NCI-H69 (cell line): Measurements from ENCODE around the gene AGAP3.

Experiments used
- DNase-seq: peaks from one replicate; lab custom pipeline; 2025; lab: John Stamatoyannopoulos, UW

The AGAP3 gene

DNA sequence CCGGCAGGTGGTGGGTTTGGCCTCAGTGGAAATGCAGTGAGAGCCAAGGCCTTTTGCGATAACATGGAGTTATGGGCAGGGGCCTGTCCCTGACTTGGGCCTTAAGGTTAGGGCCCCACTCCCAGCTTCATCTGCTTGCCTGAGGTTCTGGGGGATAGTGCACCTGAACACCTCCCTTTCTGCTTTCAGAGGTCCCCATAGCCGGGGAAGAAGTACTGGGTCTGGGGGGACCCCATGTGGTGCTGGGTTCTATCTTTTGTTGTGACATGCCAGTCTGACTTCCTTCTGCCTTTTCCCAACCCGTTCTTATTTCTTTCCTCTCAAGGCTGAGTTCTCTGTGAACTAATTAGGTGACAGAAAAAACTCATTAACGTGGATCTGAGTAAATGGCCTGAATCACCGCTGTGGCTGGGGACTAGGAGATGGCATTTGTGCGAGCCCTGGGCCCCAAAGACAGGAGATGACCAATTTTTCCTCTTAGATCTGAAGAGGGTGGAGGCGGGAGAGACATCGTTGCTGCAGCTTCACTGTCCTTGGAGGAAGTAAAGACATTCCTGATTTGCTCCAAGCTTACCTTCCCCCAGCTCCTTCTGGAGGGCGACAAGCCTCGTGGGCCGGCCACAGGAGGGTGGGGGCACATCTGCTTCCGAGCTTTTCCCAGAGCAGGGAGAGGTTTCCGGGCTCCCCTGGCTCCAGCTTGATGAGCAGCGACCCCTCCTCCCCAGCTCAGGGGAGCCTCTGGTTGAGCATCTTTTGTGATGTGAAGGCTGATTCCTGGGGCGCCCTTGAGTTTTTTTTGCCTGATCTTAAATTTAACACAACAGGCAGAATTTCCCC lies 2.0 kb downstream of the AGAP3 start:
- DNase-seq = peak; percentile 44

DNA sequence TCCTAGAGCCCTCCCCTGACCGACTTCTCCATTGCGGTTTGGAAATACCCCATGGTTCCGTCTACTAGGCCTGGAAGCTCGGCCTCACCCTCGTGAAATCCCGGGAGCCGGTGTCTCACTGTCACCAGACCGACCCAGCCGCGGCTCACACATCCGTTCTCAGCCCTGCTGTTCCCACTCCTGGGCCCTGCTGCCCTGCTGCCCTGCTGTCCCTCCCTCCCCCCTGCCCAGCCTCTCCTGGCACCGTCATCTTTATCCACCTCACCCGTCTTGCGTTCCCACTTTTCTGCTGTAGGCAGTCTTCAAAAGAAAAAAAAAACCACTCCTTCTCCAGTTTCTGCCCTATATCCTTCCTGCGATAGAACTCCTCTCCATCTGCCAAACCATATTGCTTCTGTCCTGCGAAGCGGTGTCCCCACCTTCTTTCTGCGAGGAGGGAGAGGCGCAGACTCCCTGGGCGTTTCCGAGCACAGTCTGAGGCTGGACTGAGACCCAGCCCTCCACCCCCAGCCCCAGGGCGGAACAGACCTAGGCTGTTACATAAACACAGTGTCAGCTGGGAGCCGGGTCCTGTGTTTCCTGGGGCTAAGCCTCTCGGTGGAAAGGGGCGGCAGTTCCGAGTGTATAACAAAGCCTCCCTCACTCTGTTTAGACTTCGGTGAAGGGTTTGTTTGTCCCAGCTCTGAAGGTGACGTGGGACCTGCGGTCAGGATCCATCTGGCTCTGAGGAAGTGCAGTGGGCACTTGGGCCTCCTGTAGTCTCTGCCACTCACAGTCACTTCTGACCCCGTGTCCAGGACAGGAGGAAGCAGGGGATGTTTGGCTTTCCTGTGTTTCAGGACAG lies 2.8 kb downstream of the AGAP3 start:
- peak; percentile 90 for DNase-seq

DNA sequence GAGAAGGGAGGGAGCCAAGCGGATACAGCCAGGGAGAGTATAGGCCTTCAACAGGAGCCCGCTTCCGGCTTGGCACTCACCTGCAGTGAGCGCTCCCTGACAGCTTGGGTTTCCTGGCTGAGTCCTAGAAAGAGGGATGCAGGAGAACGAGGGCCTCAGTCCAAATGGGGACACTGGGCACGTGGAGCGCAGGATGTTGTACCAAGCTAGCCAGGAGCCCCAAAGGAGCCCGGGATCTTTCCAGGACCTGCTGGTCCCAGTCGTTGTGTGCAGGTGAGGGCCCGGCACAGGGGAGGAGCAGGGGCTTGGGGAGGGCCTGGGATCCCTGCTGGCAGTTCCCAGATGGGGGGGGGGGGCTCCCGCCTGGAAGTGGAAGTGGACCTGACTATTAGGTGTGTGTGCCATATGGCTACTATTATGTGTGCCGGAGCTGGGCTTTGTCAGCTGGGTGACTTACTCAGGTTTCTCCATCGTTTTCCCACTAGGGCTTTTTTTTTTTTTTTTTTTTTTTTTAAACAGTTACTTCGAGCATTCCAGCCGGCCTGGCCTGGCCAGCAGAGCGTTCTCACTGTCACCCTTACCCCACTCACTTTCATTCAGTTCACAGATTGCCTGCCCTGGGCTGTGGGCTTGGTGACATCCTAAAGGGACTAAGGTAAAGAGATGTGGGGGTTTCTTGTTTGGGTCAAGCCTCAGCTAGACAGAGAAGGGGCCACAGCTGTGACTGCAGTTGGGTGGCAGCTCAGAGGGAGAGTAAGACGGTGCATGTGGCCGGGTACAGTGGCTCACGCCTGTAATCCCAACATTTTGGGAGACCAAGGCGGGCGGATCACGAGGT lies 3.8 kb downstream of the AGAP3 start:
- peak; percentile 89 for DNase-seq

DNA sequence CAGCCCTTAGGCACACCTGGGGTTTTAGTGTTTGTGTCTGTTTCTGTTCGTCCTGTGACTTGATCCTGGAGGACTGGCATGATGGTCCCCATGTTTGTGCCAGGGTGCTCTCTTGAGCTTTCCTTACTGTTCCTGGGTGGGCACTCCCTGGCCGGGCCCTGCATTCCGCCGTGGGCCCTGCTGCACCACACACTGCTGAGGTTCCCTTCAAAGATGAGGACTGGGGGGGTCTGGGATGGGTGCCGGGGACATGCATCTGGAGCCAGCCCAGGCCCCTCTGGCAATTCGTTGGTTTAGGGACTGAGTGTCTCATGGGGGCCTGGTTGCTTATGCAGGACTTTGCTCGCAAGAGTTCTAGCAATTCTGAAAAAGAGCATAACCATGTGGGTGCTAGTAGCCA lies 4.7 kb downstream of the AGAP3 start:
- DNase-seq = no peak

DNA sequence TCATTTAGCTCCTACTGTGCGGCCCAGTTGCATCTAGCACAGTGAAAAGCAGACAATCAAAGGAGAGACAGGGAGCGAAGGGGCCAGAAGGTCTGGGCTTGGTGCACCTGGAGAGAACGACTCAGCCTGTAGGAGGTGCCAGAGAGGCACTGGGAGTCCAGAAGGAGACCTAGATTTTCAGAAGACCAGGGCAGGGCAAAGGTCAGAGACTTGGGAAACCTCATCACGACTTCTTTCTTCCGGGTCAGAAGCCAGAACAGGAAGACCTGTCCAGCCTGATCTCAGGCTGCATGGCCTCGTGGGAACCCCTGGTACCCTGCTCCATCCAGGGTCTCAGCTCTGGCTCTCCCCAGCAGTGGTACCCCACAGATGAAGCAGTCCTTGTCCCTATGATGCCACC lies 5.2 kb downstream of the AGAP3 start:
- peak; percentile 15 for DNase-seq

DNA sequence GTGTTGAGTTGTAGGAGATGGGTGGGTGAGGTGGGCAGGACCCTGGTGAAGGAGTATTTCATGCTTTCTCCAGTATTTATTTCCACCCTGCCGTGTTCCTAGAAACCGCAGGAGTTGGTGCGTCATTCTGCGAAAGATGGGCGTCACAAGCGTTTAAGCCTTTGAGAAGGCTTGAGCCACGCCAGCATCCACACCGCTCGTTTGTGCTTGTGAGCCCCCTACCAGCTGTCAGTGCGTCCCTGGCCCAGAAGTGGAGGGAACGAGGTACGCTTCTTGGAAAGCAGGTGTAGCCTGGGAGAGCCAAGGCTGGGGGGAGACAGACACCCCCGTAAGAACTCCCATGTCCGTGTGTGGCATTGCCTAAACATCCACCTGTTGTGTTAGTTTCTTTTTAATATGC lies 5.7 kb downstream of the AGAP3 start:
- DNase-seq = no peak

DNA sequence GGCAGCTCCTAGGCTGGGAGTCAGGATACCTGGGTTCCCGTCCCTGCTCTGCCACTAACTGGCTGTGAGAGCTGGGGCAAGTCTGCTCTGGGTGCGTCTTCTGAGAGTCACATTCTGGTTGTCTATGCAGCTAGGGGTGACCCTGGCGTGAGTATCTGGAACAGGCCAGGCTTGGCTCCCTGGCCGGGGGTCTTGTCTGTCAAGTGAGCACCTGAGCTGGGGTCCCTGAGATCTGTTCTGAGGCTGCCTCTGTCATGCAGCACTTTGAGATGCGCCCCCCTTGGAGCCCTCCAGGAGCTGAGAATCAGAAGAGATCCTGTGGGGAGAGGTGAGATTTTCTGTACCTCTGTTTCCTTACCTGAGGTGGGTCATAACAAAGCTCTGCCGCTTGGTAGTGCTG lies 7.5 kb downstream of the AGAP3 start:
- no peak for DNase-seq

DNA sequence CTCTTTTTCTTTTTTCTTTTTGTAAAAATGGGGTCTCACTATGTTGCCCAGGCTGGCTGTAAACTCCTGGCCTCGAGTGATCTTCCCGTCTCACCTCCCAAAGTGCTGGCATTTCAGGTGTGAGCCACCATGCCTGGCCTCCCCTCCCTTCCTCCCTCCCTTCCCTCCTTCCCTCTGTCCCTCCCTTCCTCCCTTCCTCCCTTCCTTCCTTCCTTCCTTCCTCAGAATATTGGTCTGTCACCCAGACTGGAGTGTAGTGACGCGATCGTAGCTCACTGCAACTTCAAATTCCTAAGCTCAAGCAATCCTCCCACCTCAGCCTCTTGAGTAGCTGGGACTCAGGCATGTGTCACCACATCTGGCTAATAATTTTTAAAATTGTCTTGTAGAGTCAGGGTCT lies 8.4 kb downstream of the AGAP3 start:
- DNase-seq = no peak

DNA sequence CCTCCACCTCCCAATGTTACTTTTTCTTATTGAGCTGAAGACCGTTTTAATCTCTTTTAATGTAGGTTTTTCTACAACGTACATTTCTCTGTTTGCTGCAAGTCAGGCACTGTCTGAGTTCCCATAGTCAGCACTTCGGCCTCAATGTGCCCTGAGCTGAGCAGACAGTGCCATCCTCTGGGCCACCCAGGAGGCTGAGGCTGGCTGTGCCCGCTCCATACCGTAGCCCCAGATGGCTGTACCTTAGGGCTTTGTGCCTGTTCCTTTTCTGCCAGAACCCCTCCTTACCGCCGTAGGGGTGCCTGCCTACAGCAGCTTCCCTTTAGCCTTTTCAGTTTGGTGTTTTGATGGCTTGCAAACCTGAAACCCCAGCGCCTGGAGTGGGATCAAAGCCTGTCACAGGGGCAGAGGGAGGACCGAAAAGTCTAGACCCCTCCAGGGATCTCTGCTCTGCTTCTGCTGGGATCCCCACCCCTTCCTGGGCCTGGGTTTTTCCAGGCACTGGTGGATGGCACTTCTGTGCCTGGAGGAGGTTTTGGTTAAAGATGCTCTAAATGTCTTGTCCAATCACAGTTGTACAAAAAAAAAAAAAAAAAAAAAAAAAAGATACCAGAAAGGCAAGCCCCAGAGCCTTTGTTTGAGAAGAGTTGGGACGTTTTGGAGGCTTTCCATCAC lies 9.0 kb downstream of the AGAP3 start:
- no peak for DNase-seq

DNA sequence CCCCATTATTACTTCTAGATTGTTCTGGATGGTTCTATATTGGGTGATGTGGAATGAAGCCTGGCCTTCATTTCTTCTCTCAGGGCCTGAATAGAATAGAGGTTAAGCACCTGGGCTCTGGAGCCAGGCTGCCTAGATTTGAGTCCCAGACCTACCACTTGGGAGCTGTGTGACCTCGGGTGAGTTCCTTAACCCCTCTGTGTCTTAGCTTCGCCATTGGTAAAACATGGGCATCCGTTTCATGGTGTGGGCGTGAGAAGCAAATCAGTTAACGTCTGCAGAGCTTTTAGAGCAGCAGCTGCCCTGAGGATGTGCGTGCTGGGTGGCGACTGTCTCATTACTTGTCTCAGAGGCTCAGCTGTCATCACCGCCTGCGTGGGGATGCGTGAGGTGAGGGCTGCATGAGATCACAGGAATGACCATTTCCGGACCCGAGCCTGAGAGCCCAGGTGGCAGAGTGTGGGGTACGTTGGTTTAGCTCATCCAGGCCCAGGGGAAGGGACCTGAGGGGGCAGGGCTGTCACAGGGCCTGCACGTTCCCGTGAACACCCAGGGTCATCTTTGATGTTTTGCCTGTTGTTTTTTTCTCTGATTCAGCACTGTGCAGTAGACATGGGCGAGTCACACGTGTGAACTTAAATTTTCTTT lies 9.7 kb downstream of the AGAP3 start:
- DNase-seq = no peak

DNA sequence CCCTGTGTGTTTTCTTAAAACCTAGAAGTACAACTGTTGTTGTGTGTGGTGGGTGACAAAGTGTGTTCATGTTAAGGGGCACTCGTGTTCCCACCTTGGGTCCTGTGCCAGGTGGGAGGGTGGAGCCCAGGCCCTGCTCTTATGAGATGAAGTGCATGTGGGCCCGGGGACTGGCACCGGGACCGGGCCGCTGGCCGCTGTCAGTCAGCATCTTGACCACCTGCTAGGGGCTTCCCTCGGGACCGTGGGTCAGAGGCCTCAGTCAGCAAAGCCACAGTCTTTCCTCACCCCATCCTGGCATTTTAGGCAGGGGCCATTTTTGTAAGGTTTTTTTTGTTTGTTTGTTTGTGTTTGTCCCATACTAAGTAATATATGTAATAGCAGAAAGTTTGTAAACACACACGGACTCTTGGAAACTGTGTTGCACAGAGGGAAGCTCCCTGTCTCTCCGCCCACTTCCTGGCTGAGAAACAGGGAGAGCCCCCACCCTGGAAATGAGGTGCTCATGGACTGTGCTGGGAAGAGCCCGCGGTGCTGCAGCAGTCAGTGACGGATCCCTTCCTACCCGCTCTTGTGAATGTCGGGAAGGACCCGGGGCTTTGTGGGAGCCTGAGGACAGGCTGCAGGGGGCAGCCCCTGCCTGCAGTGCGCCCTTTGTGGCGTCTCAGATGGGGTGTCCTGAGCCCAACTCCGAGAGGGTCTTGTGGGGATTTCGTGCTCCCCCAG lies 13.4 kb downstream of the AGAP3 start:
- no peak for DNase-seq

DNA sequence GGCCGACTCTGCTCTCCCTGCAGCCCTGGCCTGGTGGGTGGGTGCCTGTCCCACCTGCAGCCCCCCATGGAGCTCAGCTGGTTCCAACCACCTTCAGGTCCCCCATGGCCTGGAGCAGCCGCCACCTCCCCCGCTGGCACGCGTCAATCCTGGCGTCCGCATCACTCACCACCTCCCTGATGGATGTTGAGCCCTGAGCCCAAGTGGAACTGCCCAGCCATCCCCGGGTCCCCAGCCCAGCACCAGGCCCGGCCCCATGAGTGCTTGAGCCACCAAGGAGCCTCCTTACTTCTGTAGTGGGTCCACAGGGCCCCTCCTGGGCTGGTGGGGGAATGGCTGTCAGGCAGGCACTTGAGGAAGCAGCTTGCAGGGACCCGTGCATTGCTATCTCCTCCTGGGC lies 14.6 kb downstream of the AGAP3 start:
- DNase-seq = no peak

DNA sequence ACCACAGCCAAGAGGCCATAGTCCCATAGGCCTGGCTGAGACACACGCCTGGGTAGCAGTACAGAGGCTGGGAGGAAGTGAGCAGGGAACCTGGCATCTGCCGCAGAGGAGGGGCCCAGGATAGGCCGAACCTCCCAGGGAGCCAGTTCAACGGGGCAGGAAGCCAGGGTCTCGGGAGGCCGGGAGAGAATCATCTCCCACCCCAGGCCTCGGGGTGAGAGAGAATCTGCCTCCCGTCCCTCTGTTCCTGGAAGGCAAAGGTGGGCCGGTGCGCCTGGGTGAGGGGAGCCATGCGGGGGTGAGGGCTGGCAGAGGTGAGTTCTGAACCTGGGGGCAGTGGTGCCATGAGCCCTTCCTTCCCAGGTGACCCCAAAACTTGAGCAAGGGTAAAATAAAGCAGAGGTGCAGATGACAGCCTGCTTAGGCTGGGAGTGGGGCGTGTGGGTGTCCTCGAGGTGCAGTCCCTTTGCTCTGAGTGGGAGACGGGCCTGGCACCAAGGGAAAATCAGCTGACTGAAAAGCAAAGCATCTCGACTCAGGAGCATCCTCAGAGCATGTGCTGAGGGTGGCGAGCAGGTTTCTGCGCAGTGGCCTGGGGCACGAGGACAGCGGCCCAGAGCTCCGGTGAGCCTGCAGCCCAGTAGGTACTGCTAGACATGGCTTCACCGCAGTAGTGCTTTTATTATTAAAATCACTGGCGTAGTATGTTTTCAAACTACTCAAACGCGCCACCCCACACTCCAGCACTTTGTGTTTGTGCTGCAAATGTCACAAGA lies 15.5 kb downstream of the AGAP3 start:
- DNase-seq = no peak

DNA sequence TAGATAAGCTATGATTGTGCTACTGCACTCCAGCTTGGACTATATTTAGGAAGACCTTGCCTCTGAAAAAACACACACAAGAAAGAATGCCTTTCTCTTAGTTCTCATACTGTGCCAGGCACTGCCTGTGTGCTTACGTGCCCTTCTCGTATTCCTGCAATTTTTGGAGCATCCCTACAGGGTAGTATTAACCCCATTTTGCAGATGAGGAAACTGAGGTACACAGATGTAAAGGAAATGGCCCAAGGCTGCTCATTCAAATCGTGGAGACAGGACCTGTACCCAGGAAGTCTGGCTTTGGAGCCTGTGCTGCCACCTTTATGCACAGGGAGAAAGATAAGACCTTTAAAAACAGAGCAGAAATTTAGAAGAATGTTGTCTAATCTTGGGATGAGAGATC lies 16.7 kb downstream of the AGAP3 start:
- no peak for DNase-seq

DNA sequence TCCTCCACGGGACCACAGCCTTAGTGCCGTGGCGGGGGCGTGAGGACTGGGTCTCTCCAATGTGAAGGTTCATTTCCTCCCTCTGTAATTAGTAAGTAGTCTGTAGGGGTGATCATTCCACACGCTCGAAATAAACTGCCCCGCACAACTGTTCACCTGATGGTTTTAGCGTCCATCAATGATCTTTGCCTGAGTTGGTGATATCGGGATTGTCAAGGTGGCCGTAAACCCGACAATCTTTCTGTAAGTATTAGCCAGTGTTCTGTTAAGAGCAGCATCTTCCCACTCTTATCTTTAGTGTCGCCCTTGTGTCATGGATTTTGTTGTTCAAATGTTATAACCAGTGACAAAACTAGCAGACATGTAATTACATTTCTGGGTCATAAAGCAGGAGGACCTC lies 17.7 kb downstream of the AGAP3 start:
- no peak for DNase-seq

DNA sequence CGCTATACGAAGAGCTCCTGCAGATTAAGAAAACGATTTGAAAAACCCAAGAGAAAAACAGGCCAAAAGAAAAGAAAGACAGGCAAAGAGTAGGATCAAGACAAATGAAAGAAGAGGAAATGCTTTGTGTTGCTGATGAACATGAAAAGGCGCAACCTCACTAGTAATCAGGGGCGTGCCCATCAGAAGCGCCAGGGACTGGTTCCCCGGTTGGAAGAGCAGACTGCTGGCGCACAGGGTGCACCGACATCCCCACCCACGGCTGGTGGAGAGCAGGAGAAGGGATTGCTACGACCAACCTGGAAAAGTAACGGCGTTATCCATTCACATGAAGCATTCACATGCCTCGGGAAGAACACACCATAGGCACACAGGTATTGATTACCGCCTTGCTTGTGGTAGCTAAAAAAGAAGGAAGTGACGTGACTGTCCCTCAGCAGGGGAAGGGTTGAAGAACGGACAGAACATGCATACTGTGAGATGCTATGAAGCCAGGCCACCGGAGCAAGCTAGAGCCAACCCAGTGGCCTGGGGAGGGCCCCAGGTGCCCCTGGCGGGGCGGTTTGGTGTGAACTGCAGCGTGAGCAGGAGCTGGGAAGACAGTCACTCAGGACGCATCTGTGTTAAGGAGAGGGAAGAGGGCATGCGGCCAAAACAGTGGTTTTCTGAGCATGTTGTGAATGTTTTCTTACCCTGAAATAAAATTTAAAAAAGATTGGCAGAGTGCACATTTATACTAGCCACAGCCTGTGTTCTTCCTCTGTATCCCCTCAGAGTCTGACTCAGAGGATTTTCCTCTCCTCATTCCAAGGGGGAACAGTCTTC lies 18.3 kb downstream of the AGAP3 start:
- DNase-seq = no peak

DNA sequence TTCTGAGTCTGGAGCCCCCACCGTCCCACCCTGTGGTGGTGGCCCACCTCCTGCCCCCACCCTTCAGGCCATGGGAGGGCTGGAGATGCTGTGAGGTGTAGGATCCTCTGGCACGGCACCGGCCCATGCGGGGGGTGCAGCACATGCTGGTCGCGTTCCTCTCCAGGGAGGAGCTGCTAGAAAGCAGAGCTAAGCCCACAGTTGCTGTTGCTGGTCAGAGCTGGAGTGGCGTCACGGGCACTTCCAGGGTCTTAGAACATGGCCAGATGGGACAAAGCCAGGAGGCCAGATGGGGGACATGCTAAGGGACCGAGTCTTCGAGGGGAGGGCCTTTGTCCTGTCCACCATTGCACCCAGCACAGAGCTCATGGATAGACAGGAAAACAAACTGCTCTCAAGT lies 21.6 kb downstream of the AGAP3 start:
- DNase-seq = no peak

DNA sequence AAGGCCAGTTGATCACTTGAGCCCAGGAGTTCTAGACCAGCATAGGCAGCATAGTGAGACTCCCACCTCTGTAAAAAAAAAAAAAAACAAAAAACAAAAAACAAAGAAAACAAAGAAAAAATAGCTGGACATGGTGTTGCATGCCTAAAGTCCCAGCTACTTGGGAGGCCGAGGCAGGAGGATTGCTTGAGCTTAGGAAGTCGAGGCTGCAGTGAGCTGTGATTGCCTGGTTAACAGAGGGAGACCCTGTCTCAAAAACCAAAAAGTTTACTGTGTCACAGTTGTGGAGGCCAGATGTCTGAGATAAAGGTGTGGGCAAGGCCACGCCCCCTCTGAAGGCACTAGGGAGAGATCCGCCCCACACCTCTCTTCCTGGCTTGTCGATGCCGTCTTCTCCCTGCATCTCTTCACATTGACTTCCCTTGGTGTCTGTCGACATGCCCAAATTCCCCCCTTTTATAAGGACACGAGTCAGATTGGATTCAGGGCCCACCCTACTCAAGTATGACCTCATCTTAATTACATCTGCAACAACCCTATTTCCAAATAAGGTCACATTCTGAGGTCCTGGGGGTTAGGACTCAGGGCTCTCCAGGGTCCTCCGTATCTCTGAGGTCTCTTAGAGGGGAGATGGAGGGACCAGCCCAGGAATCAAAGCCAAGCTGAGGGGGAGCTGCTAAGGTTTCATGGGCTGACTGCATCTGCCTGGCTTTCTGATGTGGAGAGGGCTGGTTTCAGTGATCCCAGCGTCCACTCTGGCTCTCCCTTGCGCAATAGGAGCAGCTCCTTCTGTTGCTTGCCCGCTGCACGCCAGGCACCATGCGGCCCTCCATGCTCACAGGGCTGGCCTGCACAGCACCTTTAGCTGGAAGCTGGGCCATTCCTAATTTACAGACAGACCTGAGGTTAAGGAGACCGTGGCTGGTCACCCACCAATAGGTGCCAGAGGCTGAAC lies 23.1 kb downstream of the AGAP3 start:
- DNase-seq = no peak
